SKM-1 (cell line): Measurements from ENCODE around the gene ZNF892.
"Not testable (repeated sequence)": the region's sequence is repeated elsewhere in the genome, so short reads cannot be mapped to it uniquely, and the experiment has no call there.

Experiments
- DNase-seq: peaks from one replicate; lab custom pipeline; 2025; ENCODE audit not compliant: unreplicated experiment; lab: John Stamatoyannopoulos, UW

ZNF892 gene

GRCh38 chr2:95207111-95207961, at the start of gene ZNF892:
TSS of gene ZNF892 (plus strand) at chr2:95207521. CDS start at chr2:95207816, 295 bp downstream.
- peak; percentile 56 for DNase-seq

GRCh38 chr2:95158441-95158840, 48.9 kb upstream of the ZNF892 start:
- no peak for DNase-seq

GRCh38 chr2:95158891-95159619, 48.3 kb upstream of the ZNF892 start:
- DNase-seq: no peak

- DNase-seq: peak; percentile 20
Measured at GRCh38 chr2:95159690-95160449, 47.5 kb upstream of the ZNF892 start, which contains the start of gene ZNF514. TSS of gene ZNF514 (minus strand) at chr2:95159848. CDS start at chr2:95153253, 6,595 bp downstream.

GRCh38 chr2:95165030-95165370, 42.3 kb upstream of the ZNF892 start:
- DNase-seq: no peak

GRCh38 chr2:95165371-95166064, 41.8 kb upstream of the ZNF892 start, which contains the start of gene ZNF2:
TSS of gene ZNF2 (plus strand) at chr2:95165809. CDS start at chr2:95176227, 10,418 bp downstream.
- peak; percentile 92 for DNase-seq

- no peak for DNase-seq
Measured at GRCh38 chr2:95166065-95166763, 41.1 kb upstream of the ZNF892 start.

- no peak for DNase-seq
Measured at GRCh38 chr2:95171902-95172301, 35.4 kb upstream of the ZNF892 start.

- no peak for DNase-seq
Measured at GRCh38 chr2:95174031-95174542, 33.2 kb upstream of the ZNF892 start.

GRCh38 chr2:95179451-95179850, 27.9 kb upstream of the ZNF892 start:
- no peak for DNase-seq

- DNase-seq: no peak
Measured at GRCh38 chr2:95181774-95182173, 25.5 kb upstream of the ZNF892 start.

- no peak for DNase-seq
Measured at GRCh38 chr2:95185197-95185596, 22.1 kb upstream of the ZNF892 start.

- no peak for DNase-seq
Measured at GRCh38 chr2:95185973-95186372, 21.3 kb upstream of the ZNF892 start.

- DNase-seq: not testable (repeated sequence)
Measured at GRCh38 chr2:95192956-95193355, 14.4 kb upstream of the ZNF892 start.

- DNase-seq: no peak
Measured at GRCh38 chr2:95203911-95204310, 3.4 kb upstream of the ZNF892 start.

- no peak for DNase-seq
Measured at GRCh38 chr2:95204396-95204795, 2.9 kb upstream of the ZNF892 start.

GRCh38 chr2:95206096-95206495, 1.2 kb upstream of the ZNF892 start:
- DNase-seq: no peak

GRCh38 chr2:95208106-95208505, 785 bp downstream of the ZNF892 start:
- DNase-seq: no peak

GRCh38 chr2:95215018-95215612, 7.8 kb downstream of the ZNF892 start:
- DNase-seq: no peak
